ENCODE measurements around the gene MAD1L1.

Gene MAD1L1

DNA sequence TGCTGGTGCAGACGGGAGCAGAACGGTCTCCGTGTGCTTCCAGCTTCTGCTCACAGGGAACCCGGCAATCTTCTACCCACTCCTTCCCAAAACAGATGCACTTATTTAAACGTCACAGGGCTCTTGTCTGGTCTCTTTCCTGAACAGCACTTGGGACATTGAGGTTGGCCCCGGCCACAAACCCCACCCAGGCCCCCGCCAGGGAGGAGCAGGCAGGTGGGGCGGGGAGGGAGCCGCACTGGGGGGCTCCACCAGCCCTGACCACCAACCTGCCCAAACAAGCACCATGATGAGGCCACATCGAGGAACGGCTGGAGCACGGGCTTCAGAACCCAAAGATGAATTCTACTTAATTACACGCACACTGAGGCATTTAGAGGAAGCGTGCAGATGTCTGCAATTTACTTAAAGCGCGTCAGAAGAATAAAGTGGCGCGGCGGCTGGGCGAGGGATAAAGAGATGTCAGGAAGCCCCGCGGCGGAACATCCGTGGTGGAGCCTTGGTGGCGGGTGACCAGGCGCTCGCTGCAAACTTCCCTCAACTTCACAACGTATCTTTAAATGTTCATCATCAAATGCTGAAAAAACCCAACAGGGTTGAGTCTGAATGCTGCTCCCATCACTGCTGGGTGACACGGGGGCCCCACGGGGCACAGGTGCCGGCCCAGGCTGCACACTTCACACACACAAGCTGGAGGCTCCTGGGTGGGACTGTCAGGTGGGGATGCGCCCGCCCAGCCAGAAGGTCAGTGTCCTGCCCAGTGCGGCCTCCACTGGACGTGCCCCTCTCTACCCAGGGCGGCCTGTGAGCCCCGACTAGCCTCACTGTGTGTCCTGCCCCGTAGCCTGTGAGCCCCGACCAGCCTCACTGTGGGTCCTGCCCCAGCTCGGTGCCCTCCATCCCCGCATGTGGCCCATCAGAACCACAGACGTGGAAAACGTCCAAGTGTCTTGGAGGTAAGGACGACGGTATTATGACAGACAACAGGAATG, 279.2 kb downstream of the MAD1L1 start:
- no peak for DNase-seq (ENCODE audit: low read depth)

DNA sequence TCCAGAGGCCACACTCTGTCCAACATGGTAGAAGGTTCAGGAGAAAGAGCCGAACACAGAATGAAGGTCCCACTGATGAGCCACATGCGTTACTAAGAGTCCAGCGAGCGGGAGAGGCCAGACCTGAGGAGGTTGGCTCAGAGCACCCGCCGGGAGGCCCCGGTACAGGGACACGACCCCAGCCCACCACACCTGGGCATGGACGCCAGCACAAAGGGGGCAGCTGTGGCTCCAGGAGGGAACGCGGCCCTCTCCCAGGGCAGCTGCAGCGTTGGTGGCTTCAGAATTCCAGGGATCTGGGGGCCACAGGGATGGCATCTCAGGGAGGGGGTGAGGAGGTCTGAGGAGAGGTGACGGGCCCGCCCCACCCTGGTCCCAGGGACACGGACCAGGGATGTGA, 280.0 kb downstream of the MAD1L1 start:
- DNase-seq (ENCODE audit: low read depth), result no peak

DNA sequence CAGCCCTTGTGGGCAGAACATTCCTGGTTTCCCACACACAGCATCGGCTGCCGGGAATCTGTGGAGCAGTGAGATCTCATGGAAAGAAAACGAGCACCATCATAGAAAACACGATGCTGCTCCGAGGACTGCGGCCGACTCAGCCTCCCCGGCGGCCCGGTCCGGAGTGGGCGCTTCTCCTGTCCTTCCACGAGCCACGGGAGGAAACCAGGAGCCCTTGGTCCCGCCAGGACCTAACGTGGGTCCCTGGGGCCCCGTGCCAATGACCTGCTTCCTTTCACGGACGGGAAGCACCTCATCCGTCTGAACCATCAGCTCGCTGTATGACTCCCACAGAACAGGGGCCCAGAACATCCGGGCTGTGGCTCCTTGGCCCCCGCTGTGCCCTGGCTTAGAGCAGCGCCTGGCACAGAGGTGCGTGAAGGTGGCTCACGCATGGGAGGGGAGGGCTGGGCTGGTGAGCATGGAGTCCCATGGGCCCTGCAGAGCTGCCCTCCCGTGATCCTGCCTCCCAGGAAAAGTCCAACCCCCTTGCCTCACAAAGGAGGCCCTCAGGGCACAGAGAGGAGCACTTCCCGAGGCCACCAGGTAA, 280.5 kb downstream of the MAD1L1 start:
- no peak for DNase-seq (ENCODE audit: low read depth)

GRCh38 chr7:1951600-1951999, 281.1 kb downstream of the MAD1L1 start:
- DNase-seq (ENCODE audit: low read depth), result no peak

GRCh38 chr7:1951159-1951536, 281.6 kb downstream of the MAD1L1 start:
- DNase-seq (ENCODE audit: low read depth), result no peak

DNA sequence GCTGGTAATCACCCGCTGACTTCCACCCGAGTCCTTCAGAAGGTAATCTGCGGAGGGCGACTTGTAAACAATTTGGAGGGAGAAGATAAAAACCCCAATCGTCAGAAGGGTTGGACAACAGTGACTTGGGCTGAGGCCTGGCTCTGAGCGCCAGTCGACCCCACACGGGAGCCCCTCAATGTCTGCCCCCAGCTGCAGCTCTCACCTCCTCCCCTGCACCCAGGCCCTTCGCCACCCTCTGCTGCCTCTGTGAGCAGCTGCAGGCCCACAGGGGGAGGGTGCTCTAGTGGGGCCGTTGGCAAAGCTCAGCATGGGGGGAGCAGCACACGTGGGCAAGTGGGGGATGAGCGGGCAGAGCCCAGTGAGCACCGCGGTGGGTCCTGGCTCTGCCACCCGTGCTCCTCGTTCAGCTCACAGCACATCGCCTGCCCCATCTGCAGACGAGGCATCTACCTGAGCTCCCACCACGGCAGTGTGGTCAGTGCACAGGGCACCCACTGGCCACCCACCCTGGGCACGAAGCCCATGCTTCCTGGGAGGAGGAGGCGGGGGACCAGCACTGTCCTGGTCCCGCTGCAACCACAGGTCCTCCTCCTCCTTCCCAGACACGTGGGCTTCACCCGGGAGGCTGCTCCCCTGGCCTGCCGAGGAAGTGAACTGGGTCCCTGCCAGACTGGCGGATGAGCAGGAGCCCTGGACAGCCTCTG, 282.1 kb downstream of the MAD1L1 start:
- no peak for DNase-seq (ENCODE audit: low read depth)

DNA sequence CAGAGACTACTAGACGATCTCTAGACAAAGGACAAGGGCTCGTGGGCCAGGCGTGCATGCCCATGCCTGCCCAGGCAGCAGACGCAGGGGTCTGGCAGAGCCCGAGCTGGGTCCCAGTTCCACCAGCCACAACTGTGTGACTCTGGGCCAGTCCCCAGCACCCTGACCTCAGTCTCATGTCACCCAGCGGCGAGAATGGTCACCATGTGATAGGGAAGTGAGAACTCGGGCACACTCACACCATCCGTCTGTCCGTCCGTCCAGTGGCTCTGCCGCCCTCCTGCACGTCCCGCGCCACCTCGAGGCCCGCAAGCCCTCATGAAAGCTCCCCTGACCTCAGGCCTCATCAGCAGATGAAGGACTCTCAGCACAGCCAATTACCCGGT, 282.7 kb downstream of the MAD1L1 start:
- DNase-seq (ENCODE audit: low read depth), result no peak

GRCh38 chr7:1949681-1950055, 283.1 kb downstream of the MAD1L1 start:
- no peak for DNase-seq (ENCODE audit: low read depth)

- DNase-seq (ENCODE audit: low read depth), result no peak
Observed at GRCh38 chr7:1948887-1949680, 283.7 kb downstream of the MAD1L1 start.

- DNase-seq (ENCODE audit: low read depth), result no peak
Observed at GRCh38 chr7:1948301-1948796, 284.4 kb downstream of the MAD1L1 start.

DNA sequence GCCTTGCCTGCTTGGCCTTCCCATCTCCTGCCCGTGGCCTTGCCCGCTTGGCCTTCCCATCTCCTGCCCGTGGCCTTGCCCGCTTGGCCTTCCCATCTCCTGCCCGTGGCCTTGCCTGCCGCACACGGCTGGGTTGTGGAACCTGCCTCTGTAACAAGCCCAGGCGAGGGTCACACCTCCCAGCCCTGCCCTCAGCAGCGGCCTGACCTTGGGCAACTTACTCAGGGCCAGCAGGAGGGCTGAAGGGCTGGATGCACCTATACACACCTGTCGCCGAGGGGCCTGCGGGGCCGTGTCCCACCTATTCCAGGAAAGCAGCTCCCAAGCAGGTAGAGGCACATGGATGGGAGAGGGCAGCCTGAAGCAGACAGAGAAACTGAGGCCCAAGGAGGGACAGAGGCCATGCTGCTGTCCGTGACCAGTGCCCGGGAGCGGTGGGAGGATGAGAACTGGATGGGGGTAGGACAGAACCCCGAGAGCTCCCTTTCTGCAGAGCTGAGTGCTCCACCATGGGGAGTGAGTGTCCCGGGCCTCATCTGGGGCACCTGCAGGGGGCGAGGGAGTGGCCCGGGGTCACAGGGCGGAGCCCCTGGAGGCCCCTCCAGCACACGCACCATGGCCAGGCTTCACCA, 285.0 kb downstream of the MAD1L1 start:
- DNase-seq (ENCODE audit: low read depth), result no peak

DNA sequence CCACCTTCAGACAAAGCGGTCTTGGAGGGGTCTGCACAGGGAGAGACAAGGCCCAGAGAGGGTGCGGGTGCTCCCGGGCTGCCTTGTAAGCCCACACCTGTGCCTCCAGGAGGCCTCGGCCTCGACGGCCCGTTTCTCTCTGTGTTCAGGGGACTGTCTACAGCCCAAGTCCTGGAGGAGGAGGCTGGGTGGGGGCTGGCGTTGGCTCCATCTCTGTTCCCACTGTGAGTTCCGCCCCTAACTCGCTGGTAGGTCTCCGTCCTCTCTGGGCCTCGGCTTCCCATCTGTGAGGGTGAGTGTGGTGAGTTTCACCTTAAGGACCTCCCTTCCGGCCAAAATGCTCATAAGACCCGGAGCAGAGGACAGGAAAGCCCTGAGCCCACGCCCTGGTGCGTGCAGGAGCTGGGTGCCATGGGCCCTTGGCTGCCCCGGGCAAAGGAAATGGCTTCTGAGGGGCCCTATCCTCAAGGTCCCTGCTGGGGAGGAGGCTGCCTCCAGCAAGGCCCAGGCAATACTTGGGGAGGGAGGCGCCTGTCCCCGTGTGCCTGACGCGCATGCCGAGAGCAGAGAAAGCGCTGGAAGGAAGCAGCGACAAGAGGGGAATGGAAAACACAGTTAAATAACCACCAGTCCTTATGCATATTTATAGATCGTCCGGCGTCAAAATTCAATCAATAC, 285.8 kb downstream of the MAD1L1 start:
- no peak for DNase-seq (ENCODE audit: low read depth)

GRCh38 chr7:1946025-1946772, 286.5 kb downstream of the MAD1L1 start:
- no peak for DNase-seq (ENCODE audit: low read depth)

DNA sequence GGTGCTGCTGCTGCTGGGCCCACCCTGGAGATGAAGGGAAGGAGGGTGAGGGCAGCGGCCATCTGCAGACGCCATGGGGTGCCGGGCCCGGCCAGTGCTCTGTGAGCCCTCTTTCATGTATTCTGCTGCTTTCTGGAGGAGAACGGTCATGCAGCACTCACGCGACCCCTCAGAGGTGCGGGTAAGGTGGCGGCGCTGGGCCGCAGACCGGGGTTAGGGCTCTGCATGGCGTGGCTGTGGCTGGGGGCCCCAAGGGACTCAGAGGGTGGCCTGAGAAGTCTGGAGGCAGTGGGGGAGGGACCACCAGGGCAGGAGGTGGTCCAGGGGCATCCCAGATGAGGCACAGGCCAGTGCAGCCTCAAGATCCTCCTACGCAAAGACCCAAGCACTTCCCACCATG, 287.2 kb downstream of the MAD1L1 start:
- DNase-seq (ENCODE audit: low read depth), result no peak

- DNase-seq (ENCODE audit: low read depth), result no peak
Observed at GRCh38 chr7:1944619-1945210, 288.0 kb downstream of the MAD1L1 start.

- DNase-seq (ENCODE audit: low read depth), result no peak
Observed at GRCh38 chr7:1943933-1944618, 288.7 kb downstream of the MAD1L1 start.

DNA sequence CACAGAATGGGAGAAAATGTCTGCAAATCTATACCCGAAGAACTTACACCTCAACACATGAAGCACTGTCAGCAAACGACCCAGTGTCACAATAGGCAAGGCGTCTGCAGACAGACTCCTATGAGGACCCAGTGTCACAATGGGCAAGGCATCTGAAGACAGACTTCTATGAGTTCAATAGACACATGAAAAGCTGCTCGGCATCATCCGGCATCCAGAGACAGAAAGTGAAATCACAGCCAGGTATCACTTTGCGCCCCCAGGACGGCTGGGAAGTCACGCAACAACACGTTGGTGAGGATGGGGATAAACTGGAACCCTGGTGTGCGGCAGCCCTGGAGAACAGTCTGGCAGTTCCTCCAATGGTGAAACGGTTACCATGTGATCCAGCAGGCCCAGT, 289.4 kb downstream of the MAD1L1 start:
- DNase-seq (ENCODE audit: low read depth), result no peak

- no peak for DNase-seq (ENCODE audit: low read depth)
Observed at GRCh38 chr7:1942941-1943289, 289.8 kb downstream of the MAD1L1 start.

- no peak for DNase-seq (ENCODE audit: low read depth)
Observed at GRCh38 chr7:1942243-1942940, 290.4 kb downstream of the MAD1L1 start.

Measured in stimulated activated CD8-positive, alpha-beta memory T cell treated with anti-CD3 and anti-CD28 coated beads, Interleukin-12 subunit alpha, Interleukin-12 subunit beta, amount 100 ng/mL, for 1 hour (primary cell).